ENCODE results near the gene INO80.
"Not testable (repeated sequence)": the region's sequence is repeated elsewhere in the genome, so short reads cannot be mapped to it uniquely, and the experiment has no call there.

Gene INO80

GRCh38 chr15:40968290-40969085 lies 147.6 kb downstream of the INO80 start:
- TF ChIP-seq, protein P1, sequence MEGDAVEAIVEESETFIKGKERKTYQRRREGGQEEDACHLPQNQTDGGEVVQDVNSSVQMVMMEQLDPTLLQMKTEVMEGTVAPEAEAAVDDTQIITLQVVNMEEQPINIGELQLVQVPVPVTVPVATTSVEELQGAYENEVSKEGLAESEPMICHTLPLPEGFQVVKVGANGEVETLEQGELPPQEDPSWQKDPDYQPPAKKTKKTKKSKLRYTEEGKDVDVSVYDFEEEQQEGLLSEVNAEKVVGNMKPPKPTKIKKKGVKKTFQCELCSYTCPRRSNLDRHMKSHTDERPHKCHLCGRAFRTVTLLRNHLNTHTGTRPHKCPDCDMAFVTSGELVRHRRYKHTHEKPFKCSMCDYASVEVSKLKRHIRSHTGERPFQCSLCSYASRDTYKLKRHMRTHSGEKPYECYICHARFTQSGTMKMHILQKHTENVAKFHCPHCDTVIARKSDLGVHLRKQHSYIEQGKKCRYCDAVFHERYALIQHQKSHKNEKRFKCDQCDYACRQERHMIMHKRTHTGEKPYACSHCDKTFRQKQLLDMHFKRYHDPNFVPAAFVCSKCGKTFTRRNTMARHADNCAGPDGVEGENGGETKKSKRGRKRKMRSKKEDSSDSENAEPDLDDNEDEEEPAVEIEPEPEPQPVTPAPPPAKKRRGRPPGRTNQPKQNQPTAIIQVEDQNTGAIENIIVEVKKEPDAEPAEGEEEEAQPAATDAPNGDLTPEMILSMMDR (conservative IDR thresholded peaks at IDR 0.05; ENCODE audit: low read length), result no peak
- no peak for DNase-seq (ENCODE audit: low read depth)
- H3K4me3 ChIP-seq (ENCODE audit: low read length), result no peak overlapping the region

- no peak for DNase-seq (ENCODE audit: low read depth)
- TF ChIP-seq, protein P1 (conservative IDR thresholded peaks at IDR 0.05; ENCODE audit: low read length), result no peak
- H3K4me3 ChIP-seq (ENCODE audit: low read length), result no peak overlapping the region
Observed at GRCh38 chr15:40964634-40965033, 151.4 kb downstream of the INO80 start.

DNA sequence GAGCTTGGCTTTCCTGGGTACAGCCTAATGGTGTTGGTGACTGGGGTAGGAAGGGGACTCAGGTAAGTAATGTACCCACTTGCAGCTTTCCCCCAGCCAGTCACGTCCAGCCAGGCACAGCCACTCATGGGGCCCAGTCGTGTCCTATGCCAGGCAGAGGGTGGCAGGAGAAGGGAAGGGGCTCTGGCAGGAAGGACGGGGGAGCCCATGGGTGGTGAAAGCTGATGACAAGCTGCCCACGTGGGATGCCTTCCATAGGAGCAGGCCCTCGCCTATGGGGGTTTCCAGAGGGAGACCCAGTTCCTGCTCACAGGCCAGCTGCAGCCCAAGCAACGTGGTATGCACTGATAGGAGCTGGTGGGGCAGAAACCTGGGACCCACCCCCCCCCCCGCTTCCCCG lies 152.1 kb downstream of the INO80 start:
- no peak for DNase-seq (ENCODE audit: low read depth)
- no peak overlapping the region for H3K4me3 ChIP-seq (ENCODE audit: low read length)
- TF ChIP-seq, protein P1 (conservative IDR thresholded peaks at IDR 0.05; ENCODE audit: low read length), result no peak

- DNase-seq (ENCODE audit: low read depth), result no peak
- TF ChIP-seq, protein P1 (conservative IDR thresholded peaks at IDR 0.05; ENCODE audit: low read length), result no peak
- no peak overlapping the region for H3K4me3 ChIP-seq (ENCODE audit: low read length)
Observed at GRCh38 chr15:40963201-40963600, 152.9 kb downstream of the INO80 start.

DNA sequence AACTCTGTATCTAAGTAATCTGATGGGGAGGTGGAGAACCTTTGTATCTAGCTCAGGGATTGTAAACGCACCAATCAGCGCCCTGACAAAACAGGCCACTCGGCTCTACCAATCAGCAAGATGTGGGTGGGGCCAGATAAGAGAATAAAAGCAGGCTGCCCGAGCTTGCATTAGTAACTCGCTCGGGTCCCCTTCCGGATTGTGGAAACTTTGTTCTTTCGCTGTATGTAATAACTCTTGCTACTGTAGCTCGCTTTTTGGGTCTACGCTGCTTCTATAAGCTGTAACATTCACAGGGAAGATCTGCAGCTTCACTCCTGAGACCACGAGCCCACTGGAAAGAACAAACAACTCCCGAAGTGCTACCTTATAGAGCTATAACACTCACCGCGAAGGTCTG lies 153.8 kb downstream of the INO80 start:
- H3K4me3 ChIP-seq (ENCODE audit: low read length); DNase-seq (ENCODE audit: low read depth): not testable (repeated sequence)

- not testable (repeated sequence) for DNase-seq (ENCODE audit: low read depth); H3K4me3 ChIP-seq (ENCODE audit: low read length)
Observed at GRCh38 chr15:40961740-40962139, 154.3 kb downstream of the INO80 start.

GRCh38 chr15:40960925-40961324 lies 155.2 kb downstream of the INO80 start:
- no peak overlapping the region for H3K4me3 ChIP-seq (ENCODE audit: low read length)
- TF ChIP-seq, protein P1 (conservative IDR thresholded peaks at IDR 0.05; ENCODE audit: low read length), result no peak
- DNase-seq (ENCODE audit: low read depth), result no peak

- TF ChIP-seq, protein P1 (conservative IDR thresholded peaks at IDR 0.05; ENCODE audit: low read length), result no peak
- DNase-seq (ENCODE audit: low read depth), result no peak
- H3K4me3 ChIP-seq (ENCODE audit: low read length), result no peak overlapping the region
Observed at GRCh38 chr15:40960151-40960885, 155.8 kb downstream of the INO80 start.

All from AG10803 (cell line).